Bronchial epithelial cell (primary cell): ENCODE measurements around the gene TRPV4. TPM values are rescaled to one million over a fixed set of nuclear protein-coding genes. Genes with fewer than 3 reads are reported as not detected.

ENCODE experiments used
- DNase-seq: peaks from one replicate; pipeline ENCODE4 v3.0.0-alpha.2; 2010; ENCODE audit warnings: low read depth
- FAIRE-seq: peaks from 2 replicates; lab custom pipeline; 2011; peaks lifted over from hg19 to GRCh38; lab: Jason Lieb, UNC
- H3K27me3 ChIP-seq: 2 replicates; pipeline ENCODE4 v1.5.1; 2011; ENCODE audit warnings: low read length; ENCODE audit not compliant: control insufficient read depth, insufficient read depth
- H3K36me3 ChIP-seq: 2 replicates; pipeline ENCODE4 v1.5.1; 2011; ENCODE audit warnings: low read length; ENCODE audit not compliant: control insufficient read depth, insufficient read depth
- H3K4me3 ChIP-seq: 2 replicates; pipeline ENCODE4 v1.5.1; 2011; ENCODE audit warnings: mild to moderate bottlenecking, low read depth, low read length, control low read depth
- CTCF ChIP-seq: IDR thresholded peaks from 2 replicates; pipeline ENCODE4 v1.5.1; 2011; ENCODE audit warnings: mild to moderate bottlenecking, moderate library complexity, low read length, control low read depth, inconsistent platforms; ENCODE audit not compliant: insufficient read depth, severe bottlenecking
- total RNA-seq: library from RNA; depleted of rRNA; stranded (reverse); fragments of >200 nt; gene quantifications from 2 replicates; pipeline ENCODE4 v1.2.1, GENCODE V29; 2014

TRPV4 gene
- total RNA-seq, 1 donor from 2014 or later = 0.53 TPM

- H3K27me3 ChIP-seq = no peaks in the 10 kb centered on the region
- peak; percentile 18 for FAIRE-seq
- no peak for TF ChIP-seq CTCF
- no peak overlapping the region for H3K4me3 ChIP-seq
- no peaks in the 10 kb centered on the region for H3K36me3 ChIP-seq
- no peak for DNase-seq
Measured at GRCh38 chr12:109813810-109814416, 19.3 kb downstream of the TRPV4 start.

- no peaks in the 10 kb centered on the region for H3K36me3 ChIP-seq
- no peak for FAIRE-seq
- H3K4me3 ChIP-seq = no peak overlapping the region
- TF ChIP-seq CTCF = no peak
- no peaks in the 10 kb centered on the region for H3K27me3 ChIP-seq
- DNase-seq = no peak
Measured at GRCh38 chr12:109811624-109811995, 21.6 kb downstream of the TRPV4 start.

- H3K27me3 ChIP-seq = no peaks in the 10 kb centered on the region
- TF ChIP-seq CTCF = no peak
- FAIRE-seq = no peak
- no peak overlapping the region for H3K4me3 ChIP-seq
- no peak for DNase-seq
- no peaks in the 10 kb centered on the region for H3K36me3 ChIP-seq
Measured at GRCh38 chr12:109810954-109811623, 22.1 kb downstream of the TRPV4 start.

GRCh38 chr12:109808876-109809646, 24.1 kb downstream of the TRPV4 start:
- TF ChIP-seq CTCF = no peak
- Histone ChIP-seq H3K27me3 (no peaks in the 10 kb centered on the region), H3K4me3 (no peak overlapping the region), H3K36me3 (no peaks in the 10 kb centered on the region)
- peak; percentile 28 for FAIRE-seq
- no peak for DNase-seq

GRCh38 chr12:109807954-109808643, 25.1 kb downstream of the TRPV4 start:
- H3K4me3 ChIP-seq = no peak overlapping the region
- no peaks in the 10 kb centered on the region for H3K27me3 ChIP-seq
- TF ChIP-seq CTCF = no peak
- DNase-seq = no peak
- no peaks in the 10 kb centered on the region for H3K36me3 ChIP-seq
- FAIRE-seq = no peak
